Measurements from ENCODE around the gene TNS2. TPM values are rescaled to one million over a fixed set of nuclear protein-coding genes. Genes with fewer than 3 reads are reported as not detected.

TNS2 gene
- total and polyA plus RNA-seq, 9 of the 15 experiments (the other 6 are each of a cell fraction or from before 2014, with no cell fraction given), result 0.28 to 3.1 (median 1.2) TPM; not detected in 1

DNA sequence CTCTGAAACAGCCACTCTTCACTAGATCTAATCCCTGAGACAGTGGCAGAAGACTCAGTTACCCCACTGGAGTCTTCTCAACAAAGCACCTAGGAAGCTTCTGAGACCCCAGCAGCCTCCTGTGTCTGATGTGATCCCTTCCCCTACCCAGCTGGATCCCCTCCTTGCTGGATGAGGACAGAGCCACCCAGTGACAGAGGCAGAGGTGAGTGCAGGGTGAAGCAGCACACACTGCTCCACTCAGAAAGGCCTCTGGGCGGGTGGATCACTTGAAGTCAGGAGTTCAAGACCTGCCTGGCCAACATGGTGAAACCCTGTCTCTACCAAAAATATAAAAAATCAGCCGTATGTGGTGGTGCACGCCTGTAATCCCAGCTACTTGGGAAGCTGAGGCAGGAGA is 26.6 kb downstream of the TNS2 start (continued):
- TF ChIP-seq, protein P1, sequence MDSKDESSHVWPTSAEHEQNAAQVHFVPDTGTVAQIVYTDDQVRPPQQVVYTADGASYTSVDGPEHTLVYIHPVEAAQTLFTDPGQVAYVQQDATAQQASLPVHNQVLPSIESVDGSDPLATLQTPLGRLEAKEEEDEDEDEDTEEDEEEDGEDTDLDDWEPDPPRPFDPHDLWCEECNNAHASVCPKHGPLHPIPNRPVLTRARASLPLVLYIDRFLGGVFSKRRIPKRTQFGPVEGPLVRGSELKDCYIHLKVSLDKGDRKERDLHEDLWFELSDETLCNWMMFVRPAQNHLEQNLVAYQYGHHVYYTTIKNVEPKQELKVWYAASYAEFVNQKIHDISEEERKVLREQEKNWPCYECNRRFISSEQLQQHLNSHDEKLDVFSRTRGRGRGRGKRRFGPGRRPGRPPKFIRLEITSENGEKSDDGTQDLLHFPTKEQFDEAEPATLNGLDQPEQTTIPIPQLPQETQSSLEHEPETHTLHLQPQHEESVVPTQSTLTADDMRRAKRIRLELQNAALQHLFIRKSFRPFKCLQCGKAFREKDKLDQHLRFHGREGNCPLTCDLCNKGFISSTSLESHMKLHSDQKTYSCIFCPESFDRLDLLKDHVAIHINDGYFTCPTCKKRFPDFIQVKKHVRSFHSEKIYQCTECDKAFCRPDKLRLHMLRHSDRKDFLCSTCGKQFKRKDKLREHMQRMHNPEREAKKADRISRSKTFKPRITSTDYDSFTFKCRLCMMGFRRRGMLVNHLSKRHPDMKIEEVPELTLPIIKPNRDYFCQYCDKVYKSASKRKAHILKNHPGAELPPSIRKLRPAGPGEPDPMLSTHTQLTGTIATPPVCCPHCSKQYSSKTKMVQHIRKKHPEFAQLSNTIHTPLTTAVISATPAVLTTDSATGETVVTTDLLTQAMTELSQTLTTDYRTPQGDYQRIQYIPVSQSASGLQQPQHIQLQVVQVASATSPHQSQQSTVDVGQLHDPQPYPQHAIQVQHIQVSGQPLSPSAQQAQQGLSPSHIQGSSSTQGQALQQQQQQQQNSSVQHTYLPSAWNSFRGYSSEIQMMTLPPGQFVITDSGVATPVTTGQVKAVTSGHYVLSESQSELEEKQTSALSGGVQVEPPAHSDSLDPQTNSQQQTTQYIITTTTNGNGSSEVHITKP (IDR thresholded peaks at IDR 0.05; ENCODE audit: partially characterized antibody), result no peak
- no peak for TF ChIP-seq ZFP36 (IDR thresholded peaks at IDR 0.05; ENCODE audit: low read depth, low read length, partially characterized antibody)
- TF ChIP-seq CEBPG (CRISPR knock-in tag; IDR thresholded peaks at IDR 0.05), result no peak
- no peak for TF ChIP-seq CEBPG (tag; conservative IDR thresholded peaks at IDR 0.05 in 1 of 2, IDR thresholded peaks at IDR 0.05 in 1 of 2)
- no peak for TF ChIP-seq SRSF1 (IDR thresholded peaks at IDR 0.05; ENCODE audit: low read depth, low read length)
- TF ChIP-seq MIER1 (IDR thresholded peaks at IDR 0.05; ENCODE audit: low read depth), result no peak
- TF ChIP-seq NFE2L1 (tag; IDR thresholded peaks at IDR 0.05; ENCODE audit: borderline replicate concordance, low read depth), result no peak

DNA sequence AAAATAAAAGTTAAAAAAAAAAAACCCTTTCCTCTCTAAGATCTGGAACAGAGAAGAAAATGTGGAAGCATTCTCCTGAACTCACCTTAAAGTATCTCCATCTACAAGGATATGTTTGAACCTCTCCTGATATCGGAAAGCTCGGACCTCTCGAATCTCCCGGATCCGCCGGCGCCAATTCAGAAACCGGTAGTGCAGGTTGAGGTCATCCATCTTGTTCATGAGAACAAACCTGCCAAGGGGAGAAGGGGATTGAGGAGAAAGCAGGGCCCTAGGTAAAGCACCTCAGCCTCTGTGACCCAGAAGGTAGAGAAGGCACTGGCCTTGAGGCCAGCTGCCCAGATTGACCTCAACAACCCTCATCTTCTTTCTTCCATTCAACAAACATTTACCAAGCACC is 27.2 kb downstream of the TNS2 start:
- peaks cover 14% of the 10 kb centered on the region; the same call in 2 of the 3 replicates for H3K36me3 ChIP-seq (ENCODE audit: control insufficient read depth, insufficient read depth, low read length)
- no peak overlapping the region for H3K4me3 ChIP-seq
- DNase-seq (ENCODE audit: extremely low read depth in 1 of 4, low spot score in 3 of 4), result no peak
- peak overlapping the region in 1 of 2 experiments; percentile 50; a peak in 1 of 4 replicates for H3K9ac ChIP-seq (ENCODE audit: insufficient read depth in 1 of 2, low read depth in 2 of 2, low read length in 2 of 2)
- H3K9me3 ChIP-seq (replicated peaks; ENCODE audit: control insufficient read depth, insufficient read depth, low read depth, low read length), result no peaks in the 10 kb centered on the region
- no peaks in the 10 kb centered on the region for H3K9me1 ChIP-seq (ENCODE audit: control insufficient read depth, insufficient read depth, low read length)
- H3K27me3 ChIP-seq (ENCODE audit: control insufficient read depth in 2 of 2, insufficient read depth in 2 of 2, low read length in 2 of 2), result no peaks in the 10 kb centered on the region
- no peaks in the 10 kb centered on the region for H4K20me1 ChIP-seq (replicated peaks; ENCODE audit: control insufficient read depth, insufficient read depth, low read length)
- H3K4me1 ChIP-seq (replicated peaks in 1 of 2; ENCODE audit: control insufficient read depth in 2 of 2, insufficient read depth in 2 of 2, low read length in 2 of 2), result peaks cover 17 to 30% of the 10 kb centered on the region in 2 experiments
- 93% methylated on average over 8 of the region's 8 CpGs for WGBS (ENCODE audit: insufficient coverage, low coverage, missing lambda C conversion rate)
- CTCF ChIA-PET (ENCODE audit: low intra/inter-chr PET ratio), result no interaction called here
- POLR2A ChIA-PET, result no interaction called here
- in situ Hi-C loops (cut with MboI), result no loop called here
- no peak for ATAC-seq
- intact Hi-C loops (cut with micrococcal nuclease), result no loop called here
- no peak overlapping the region for H3K4me2 ChIP-seq (ENCODE audit: insufficient read depth, low read length)
- peaks cover 8% of the 10 kb centered on the region; the same call in 2 of the 3 replicates for H3K79me2 ChIP-seq (ENCODE audit: control insufficient read depth, insufficient read depth, low read length)
- FAIRE-seq, result no peak
- H2AFZ ChIP-seq (ENCODE audit: low read depth, low read length), result no peak overlapping the region
- BruUV-seq (replicated peaks), result no TSS peak
- H3K27ac ChIP-seq (ENCODE audit: extremely low read depth, low read depth, low read length), result no peak overlapping the region
- TF ChIP-seq NONO (IDR thresholded peaks at IDR 0.05; ENCODE audit: low read depth in 2 of 2, low read length in 1 of 2), result no peak
- no peak for TF ChIP-seq HMGN3 (IDR thresholded peaks at IDR 0.05; ENCODE audit: borderline replicate concordance, extremely low read depth, insufficient read length, low read depth, low read length)
- TF ChIP-seq, protein P2, sequence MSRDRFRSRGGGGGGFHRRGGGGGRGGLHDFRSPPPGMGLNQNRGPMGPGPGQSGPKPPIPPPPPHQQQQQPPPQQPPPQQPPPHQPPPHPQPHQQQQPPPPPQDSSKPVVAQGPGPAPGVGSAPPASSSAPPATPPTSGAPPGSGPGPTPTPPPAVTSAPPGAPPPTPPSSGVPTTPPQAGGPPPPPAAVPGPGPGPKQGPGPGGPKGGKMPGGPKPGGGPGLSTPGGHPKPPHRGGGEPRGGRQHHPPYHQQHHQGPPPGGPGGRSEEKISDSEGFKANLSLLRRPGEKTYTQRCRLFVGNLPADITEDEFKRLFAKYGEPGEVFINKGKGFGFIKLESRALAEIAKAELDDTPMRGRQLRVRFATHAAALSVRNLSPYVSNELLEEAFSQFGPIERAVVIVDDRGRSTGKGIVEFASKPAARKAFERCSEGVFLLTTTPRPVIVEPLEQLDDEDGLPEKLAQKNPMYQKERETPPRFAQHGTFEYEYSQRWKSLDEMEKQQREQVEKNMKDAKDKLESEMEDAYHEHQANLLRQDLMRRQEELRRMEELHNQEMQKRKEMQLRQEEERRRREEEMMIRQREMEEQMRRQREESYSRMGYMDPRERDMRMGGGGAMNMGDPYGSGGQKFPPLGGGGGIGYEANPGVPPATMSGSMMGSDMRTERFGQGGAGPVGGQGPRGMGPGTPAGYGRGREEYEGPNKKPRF (IDR thresholded peaks at IDR 0.05; ENCODE audit: low read depth, low read length), result no peak
- no peak for TF ChIP-seq GATAD2B (IDR thresholded peaks at IDR 0.05; ENCODE audit: borderline replicate concordance)
- TF ChIP-seq ZZZ3 (IDR thresholded peaks at IDR 0.05), result no peak
- no peak for TF ChIP-seq CBFB (CRISPR knock-in tag; IDR thresholded peaks at IDR 0.05)
- TF ChIP-seq HIVEP1 (CRISPR knock-in tag; IDR thresholded peaks at IDR 0.05), result no peak
